ENCODE measurements around the gene BRSK1.

Gene BRSK1

DNA sequence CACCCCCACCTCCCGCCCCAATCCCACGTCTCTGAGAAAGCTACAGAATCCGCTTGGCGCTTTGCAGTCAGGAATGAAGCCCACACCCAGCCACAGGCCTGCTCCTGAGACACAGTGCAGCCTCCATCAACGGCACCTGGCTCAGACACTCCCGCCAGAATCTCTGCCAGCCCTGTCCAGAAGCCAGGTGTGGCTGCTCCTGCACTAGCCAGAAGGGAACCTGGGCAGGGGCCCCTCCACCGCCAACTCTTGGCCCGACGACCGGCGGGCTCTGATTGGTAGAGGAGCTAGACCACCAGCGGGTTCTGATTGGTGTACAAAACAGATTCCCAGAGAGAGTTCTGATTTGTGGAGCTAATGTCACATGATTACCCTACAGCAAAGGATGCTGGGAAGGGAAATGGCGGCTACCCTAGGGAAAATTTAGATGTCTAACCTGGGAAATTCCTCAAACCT is 22.1 kb upstream of the BRSK1 start:
- CTCF ChIA-PET = interaction anchor here (0.7 to 1.1 kb wide), 3 partner anchors 8 to 380 kb away, joined by 3 read pairs; no protein-coding TSS in a partner anchor
- TF ChIP-seq, protein P1, sequence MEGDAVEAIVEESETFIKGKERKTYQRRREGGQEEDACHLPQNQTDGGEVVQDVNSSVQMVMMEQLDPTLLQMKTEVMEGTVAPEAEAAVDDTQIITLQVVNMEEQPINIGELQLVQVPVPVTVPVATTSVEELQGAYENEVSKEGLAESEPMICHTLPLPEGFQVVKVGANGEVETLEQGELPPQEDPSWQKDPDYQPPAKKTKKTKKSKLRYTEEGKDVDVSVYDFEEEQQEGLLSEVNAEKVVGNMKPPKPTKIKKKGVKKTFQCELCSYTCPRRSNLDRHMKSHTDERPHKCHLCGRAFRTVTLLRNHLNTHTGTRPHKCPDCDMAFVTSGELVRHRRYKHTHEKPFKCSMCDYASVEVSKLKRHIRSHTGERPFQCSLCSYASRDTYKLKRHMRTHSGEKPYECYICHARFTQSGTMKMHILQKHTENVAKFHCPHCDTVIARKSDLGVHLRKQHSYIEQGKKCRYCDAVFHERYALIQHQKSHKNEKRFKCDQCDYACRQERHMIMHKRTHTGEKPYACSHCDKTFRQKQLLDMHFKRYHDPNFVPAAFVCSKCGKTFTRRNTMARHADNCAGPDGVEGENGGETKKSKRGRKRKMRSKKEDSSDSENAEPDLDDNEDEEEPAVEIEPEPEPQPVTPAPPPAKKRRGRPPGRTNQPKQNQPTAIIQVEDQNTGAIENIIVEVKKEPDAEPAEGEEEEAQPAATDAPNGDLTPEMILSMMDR (IDR thresholded peaks at IDR 0.05; ENCODE audit: control extremely low read depth, extremely low read depth, low read depth, missing control alignments) = no peak
- POLR2A ChIA-PET = no interaction called here
- no peak for DNase-seq (ENCODE audit: extremely low spot score)

DNA sequence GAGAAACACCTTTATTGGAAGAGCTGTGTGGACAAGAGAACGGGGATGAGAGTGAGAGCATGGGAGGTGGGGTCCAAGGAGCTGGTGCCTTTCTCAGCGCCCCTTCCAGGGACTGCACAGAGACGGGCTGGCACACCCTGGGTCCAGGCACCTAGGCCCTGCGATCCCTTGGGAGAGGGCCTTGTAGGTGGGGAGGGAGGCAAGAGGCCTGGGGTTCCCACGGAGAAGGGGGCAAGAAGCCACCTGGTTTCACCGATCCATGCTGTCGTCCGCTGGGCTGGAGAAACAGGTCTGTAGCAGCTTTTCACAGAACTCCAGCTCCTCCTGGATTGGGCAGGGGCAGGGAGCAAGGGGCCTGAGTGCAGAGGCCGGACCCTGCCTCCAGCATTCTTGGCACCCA is 21.4 kb upstream of the BRSK1 start:
- DNase-seq (ENCODE audit: extremely low spot score) = no peak
- ChIA-PET POLR2A (no interaction called here), CTCF (interaction anchor here (1.0 to 2.3 kb wide), 4 partner anchors 16 to 381 kb away, joined by 3 to 6 read pairs (median 3); no protein-coding TSS in a partner anchor)
- TF ChIP-seq, protein P1 (IDR thresholded peaks at IDR 0.05; ENCODE audit: control extremely low read depth, extremely low read depth, low read depth, missing control alignments) = no peak

DNA sequence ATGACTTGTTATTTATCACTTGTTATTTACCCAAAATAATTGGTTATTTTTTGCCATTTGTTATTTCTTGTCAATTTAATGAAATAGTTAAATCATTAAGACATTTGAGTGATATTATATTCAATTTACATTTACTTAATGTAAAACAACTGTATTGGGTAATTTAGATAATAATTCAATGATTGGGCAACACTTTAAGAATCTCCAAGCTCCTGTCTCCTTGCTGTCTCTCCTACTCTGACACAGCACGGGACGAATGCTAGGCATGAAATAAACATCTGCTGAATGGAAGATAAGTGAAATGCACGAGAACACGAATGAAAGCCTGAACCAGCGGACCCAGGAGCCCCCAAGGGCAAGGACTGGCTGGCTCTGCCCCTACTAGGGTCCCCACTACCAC is 19.3 kb upstream of the BRSK1 start:
- no peak for DNase-seq (ENCODE audit: extremely low spot score)
- TF ChIP-seq, protein P1 (IDR thresholded peaks at IDR 0.05; ENCODE audit: control extremely low read depth, extremely low read depth, low read depth, missing control alignments) = no peak
- ChIA-PET POLR2A (no interaction called here), CTCF (no interaction called here)

DNA sequence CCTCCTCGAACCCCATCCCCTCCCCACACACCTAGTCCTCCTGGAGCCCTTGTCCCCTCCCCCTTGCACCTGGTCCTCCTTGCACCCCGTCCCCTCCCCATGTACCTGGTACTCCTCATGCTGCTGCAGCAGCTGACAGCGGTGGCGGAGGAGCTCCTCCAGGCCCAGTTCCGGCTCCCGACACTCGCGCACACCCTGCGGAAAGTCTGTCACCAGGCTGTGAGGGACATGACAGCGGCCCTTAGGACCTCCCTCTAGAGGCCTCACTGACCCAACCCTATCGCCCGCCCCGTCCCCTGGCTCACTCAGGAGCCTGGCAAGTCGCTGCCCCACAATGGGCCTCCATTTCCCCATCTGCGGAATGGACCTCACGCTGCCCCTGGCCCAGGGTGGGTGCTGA is 18.6 kb upstream of the BRSK1 start:
- POLR2A ChIA-PET = no interaction called here

GRCh38 chr19:55265723-55266386 is 17.9 kb upstream of the BRSK1 start:
- TF ChIP-seq, protein P1 (IDR thresholded peaks at IDR 0.05; ENCODE audit: control extremely low read depth, extremely low read depth, low read depth, missing control alignments) = no peak
- ChIA-PET POLR2A (no interaction called here), CTCF (no interaction called here)

More for the DNA sequence above, 18.6 kb upstream of the BRSK1 start:
- no peak for DNase-seq (ENCODE audit: extremely low spot score)
- TF ChIP-seq, protein P1 (IDR thresholded peaks at IDR 0.05; ENCODE audit: control extremely low read depth, extremely low read depth, low read depth, missing control alignments) = no peak
- CTCF ChIA-PET = no interaction called here

DNA sequence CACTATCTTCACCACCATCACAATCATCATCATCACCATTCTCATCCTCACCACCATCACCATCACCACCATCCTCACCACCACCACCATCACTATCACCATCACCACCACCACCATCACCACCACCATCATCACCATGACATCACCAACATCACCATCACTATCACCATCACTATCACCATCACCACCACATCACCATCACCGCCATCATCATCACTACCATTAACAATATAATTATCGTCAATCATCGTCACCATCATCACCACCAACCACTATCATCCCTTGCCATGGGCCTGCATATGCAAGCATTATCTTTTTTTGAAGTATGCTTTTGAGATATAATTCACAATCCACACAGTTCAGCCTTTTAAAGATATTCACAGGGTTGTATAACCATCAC is 17.4 kb upstream of the BRSK1 start:
- no peak for DNase-seq (ENCODE audit: extremely low spot score)
- CTCF ChIA-PET = no interaction called here
- POLR2A ChIA-PET = no interaction called here
- TF ChIP-seq, protein P1 (IDR thresholded peaks at IDR 0.05; ENCODE audit: control extremely low read depth, extremely low read depth, low read depth, missing control alignments) = no peak

More at GRCh38 chr19:55265723-55266386, 17.9 kb upstream of the BRSK1 start:
- DNase-seq (ENCODE audit: extremely low spot score) = no peak

All from GM10248 (cell line).